ENCODE data around the gene PTPRG.

PTPRG gene

GRCh38 chr3:62178739-62179600, 617.6 kb downstream of the PTPRG start:
- no peak overlapping the region for H3K4me3 ChIP-seq (ENCODE audit: low read depth, low read length)
- no peaks in the 10 kb centered on the region for H3K36me3 ChIP-seq (ENCODE audit: control insufficient read depth, insufficient read depth, low read length)
- no peak overlapping the region for H3K9ac ChIP-seq
- H3K4me1 ChIP-seq = no peaks in the 10 kb centered on the region
- H3K4me2 ChIP-seq (ENCODE audit: low read length) = no peak overlapping the region
- no peak overlapping the region for H2AFZ ChIP-seq
- no peak overlapping the region for H3K27ac ChIP-seq
- peaks cover 6% of the 10 kb centered on the region for H3K79me2 ChIP-seq
- TF ChIP-seq CTCF (IDR thresholded peaks at IDR 0.05) = no peak
- H3K9me3 ChIP-seq (ENCODE audit: control insufficient read depth, low read length) = no peaks in the 10 kb centered on the region
- no peaks in the 10 kb centered on the region for H3K27me3 ChIP-seq (ENCODE audit: control insufficient read depth, insufficient read depth, low read length)

- Histone ChIP-seq H3K4me3 (ENCODE audit: low read depth, low read length) (no peak overlapping the region), H3K79me2 (peaks cover 6% of the 10 kb centered on the region), H3K9me3 (ENCODE audit: control insufficient read depth, low read length) (no peaks in the 10 kb centered on the region), H3K4me1 (no peaks in the 10 kb centered on the region), H3K27me3 (ENCODE audit: control insufficient read depth, insufficient read depth, low read length) (no peaks in the 10 kb centered on the region), H2AFZ (no peak overlapping the region), H3K4me2 (ENCODE audit: low read length) (no peak overlapping the region), H3K27ac (peak overlapping the region; percentile 45), H3K36me3 (ENCODE audit: control insufficient read depth, insufficient read depth, low read length) (no peaks in the 10 kb centered on the region), H3K9ac (no peak overlapping the region)
- no peak for TF ChIP-seq CTCF (IDR thresholded peaks at IDR 0.05)
Measured at GRCh38 chr3:62180514-62180913, 619.1 kb downstream of the PTPRG start.

- Histone ChIP-seq H3K36me3 (ENCODE audit: control insufficient read depth, insufficient read depth, low read length) (no peaks in the 10 kb centered on the region), H3K9ac (no peak overlapping the region), H3K4me3 (ENCODE audit: low read depth, low read length) (no peak overlapping the region), H2AFZ (no peak overlapping the region), H3K4me1 (no peaks in the 10 kb centered on the region), H3K9me3 (ENCODE audit: control insufficient read depth, low read length) (no peaks in the 10 kb centered on the region), H3K27me3 (ENCODE audit: control insufficient read depth, insufficient read depth, low read length) (no peaks in the 10 kb centered on the region), H3K79me2 (no peaks in the 10 kb centered on the region), H3K4me2 (ENCODE audit: low read length) (no peak overlapping the region), H3K27ac (no peak overlapping the region)
- TF ChIP-seq CTCF (IDR thresholded peaks at IDR 0.05) = no peak
Measured at GRCh38 chr3:62183087-62183486, 621.7 kb downstream of the PTPRG start.

- no peaks in the 10 kb centered on the region for H3K4me1 ChIP-seq
- no peak overlapping the region for H3K4me3 ChIP-seq (ENCODE audit: low read depth, low read length)
- no peak overlapping the region for H3K4me2 ChIP-seq (ENCODE audit: low read length)
- H3K36me3 ChIP-seq (ENCODE audit: control insufficient read depth, insufficient read depth, low read length) = no peaks in the 10 kb centered on the region
- H3K79me2 ChIP-seq = no peaks in the 10 kb centered on the region
- no peaks in the 10 kb centered on the region for H3K27me3 ChIP-seq (ENCODE audit: control insufficient read depth, insufficient read depth, low read length)
- H3K9ac ChIP-seq = no peak overlapping the region
- H2AFZ ChIP-seq = no peak overlapping the region
- no peak for TF ChIP-seq CTCF (IDR thresholded peaks at IDR 0.05)
- no peak overlapping the region for H3K27ac ChIP-seq
- H3K9me3 ChIP-seq (ENCODE audit: control insufficient read depth, low read length) = no peaks in the 10 kb centered on the region
Measured at GRCh38 chr3:62183969-62184368, 622.6 kb downstream of the PTPRG start.

GRCh38 chr3:62184559-62184958, 623.2 kb downstream of the PTPRG start:
- H3K4me2 ChIP-seq (ENCODE audit: low read length) = no peak overlapping the region
- H3K27ac ChIP-seq = no peak overlapping the region
- TF ChIP-seq CTCF (IDR thresholded peaks at IDR 0.05) = no peak
- H3K4me3 ChIP-seq (ENCODE audit: low read depth, low read length) = no peak overlapping the region
- no peak overlapping the region for H3K9ac ChIP-seq
- H3K27me3 ChIP-seq (ENCODE audit: control insufficient read depth, insufficient read depth, low read length) = no peaks in the 10 kb centered on the region
- H3K36me3 ChIP-seq (ENCODE audit: control insufficient read depth, insufficient read depth, low read length) = no peaks in the 10 kb centered on the region
- no peaks in the 10 kb centered on the region for H3K4me1 ChIP-seq
- H2AFZ ChIP-seq = no peak overlapping the region
- H3K79me2 ChIP-seq = no peaks in the 10 kb centered on the region
- no peaks in the 10 kb centered on the region for H3K9me3 ChIP-seq (ENCODE audit: control insufficient read depth, low read length)

Measured in parathyroid adenoma (tissue), 2 donors.